Breast epithelium (tissue), 3 donors: ENCODE data around the gene YWHAG.

ENCODE experiments used
- POLR2A ChIP-seq: fragments of 450-650 bp; IDR thresholded peaks from one replicate; pipeline ENCODE4 v1.6.1; 2016; ENCODE audit warnings: antibody characterized with exemption, mild to moderate bottlenecking, moderate library complexity
- TF ChIP-seq, protein P1 (sequence below), 3 donors: fragments of 450-650 bp; IDR thresholded peaks; one replicate each; pipeline ENCODE4 v1.5.1; 2016 to 2017; ENCODE audit warnings: antibody characterized with exemption in 3 of 3, mild to moderate bottlenecking in 3 of 3, moderate library complexity in 3 of 3

DNA sequence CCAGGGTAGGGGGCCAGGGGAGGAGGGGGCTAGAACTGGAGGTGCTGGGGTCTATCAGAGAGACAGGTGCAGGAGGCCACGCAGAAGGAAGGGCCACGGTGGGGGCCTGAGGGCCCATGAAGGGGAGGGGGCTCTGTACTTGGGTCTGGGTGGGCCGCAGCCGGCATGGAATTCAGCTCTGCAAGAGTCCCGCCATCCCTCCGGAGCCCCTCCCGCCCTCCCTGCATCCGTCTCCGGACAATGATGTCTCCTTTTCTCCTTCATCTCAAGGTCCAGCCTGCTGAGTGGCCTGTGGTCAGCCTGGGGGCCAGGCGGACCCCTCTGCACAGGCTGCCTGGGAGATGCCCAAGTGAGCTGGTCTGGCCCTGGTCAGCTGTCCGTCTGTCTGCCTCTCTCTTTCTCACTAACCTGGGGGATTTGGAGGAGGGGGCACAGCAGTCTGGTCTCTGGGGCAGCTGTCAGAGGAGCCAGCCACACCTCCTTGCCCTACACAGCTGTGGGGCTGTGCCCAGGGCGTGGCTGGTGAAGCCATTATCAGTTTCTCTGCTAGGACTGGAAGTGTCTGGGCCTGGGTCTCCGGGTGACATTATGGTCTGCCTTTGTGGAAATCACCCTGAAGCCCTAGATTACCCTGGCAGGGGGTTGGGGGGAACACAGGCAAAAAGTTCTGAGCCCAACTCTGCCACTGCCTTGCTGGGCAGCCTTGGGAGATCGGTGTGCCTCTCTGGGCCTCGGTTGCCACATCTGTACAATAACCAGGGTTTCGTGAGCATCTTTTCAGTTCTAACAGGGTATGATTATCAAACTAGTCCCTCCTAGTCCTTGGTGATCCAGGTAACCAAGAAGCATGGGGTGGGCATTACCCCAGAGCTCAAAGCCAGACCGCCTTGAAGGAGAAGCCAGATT is 75.3 kb downstream of the YWHAG start:
- TF ChIP-seq, protein P1, sequence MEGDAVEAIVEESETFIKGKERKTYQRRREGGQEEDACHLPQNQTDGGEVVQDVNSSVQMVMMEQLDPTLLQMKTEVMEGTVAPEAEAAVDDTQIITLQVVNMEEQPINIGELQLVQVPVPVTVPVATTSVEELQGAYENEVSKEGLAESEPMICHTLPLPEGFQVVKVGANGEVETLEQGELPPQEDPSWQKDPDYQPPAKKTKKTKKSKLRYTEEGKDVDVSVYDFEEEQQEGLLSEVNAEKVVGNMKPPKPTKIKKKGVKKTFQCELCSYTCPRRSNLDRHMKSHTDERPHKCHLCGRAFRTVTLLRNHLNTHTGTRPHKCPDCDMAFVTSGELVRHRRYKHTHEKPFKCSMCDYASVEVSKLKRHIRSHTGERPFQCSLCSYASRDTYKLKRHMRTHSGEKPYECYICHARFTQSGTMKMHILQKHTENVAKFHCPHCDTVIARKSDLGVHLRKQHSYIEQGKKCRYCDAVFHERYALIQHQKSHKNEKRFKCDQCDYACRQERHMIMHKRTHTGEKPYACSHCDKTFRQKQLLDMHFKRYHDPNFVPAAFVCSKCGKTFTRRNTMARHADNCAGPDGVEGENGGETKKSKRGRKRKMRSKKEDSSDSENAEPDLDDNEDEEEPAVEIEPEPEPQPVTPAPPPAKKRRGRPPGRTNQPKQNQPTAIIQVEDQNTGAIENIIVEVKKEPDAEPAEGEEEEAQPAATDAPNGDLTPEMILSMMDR (IDR thresholded peaks at IDR 0.05): no peak
- TF ChIP-seq POLR2A: no peak
